H1 (cell line): ENCODE data around the gene POLR1C. TPM values are rescaled to one million over a fixed set of nuclear protein-coding genes. Genes with fewer than 3 reads are reported as not detected.

ENCODE experiments used
- CTCF ChIA-PET: fragments of 300-600 bp; sonication (Branson Sonifier 250); formaldehyde crosslinking; loops from one replicate; lab custom pipeline; 2021; ENCODE audit not compliant: partially characterized antibody; lab: Charles Lee
- POLR2A ChIA-PET: fragments of 300-600 bp; sonication (Branson Sonifier 250); formaldehyde crosslinking; loops from one replicate; lab custom pipeline; 2021; ENCODE audit warnings: inconsistent platforms; ENCODE audit not compliant: partially characterized antibody; lab: Charles Lee
- DNase-seq, 2 experiments: peaks; one replicate each; pipeline versions ENCODE4 v3.0.0 to v3.0.0-alpha.2; 2010 to 2022; ENCODE audit warnings: low spot score in 2 of 2, low read depth in 1 of 2, mixed read lengths in 1 of 2
- FAIRE-seq: peaks from 2 replicates; lab custom pipeline; 2011; peaks lifted over from hg19 to GRCh38; lab: Jason Lieb, UNC
- H2AFZ ChIP-seq: 2 replicates; pipeline ENCODE4 v1.8.1; 2012; ENCODE audit warnings: low read length, inconsistent platforms
- H2AK5ac ChIP-seq: 2 replicates; pipeline ENCODE4 v1.6.1; 2013; ENCODE audit warnings: low read depth, low read length
- H2BK120ac ChIP-seq: replicated peaks from 2 replicates; pipeline ENCODE3; 2013; ENCODE audit warnings: low read depth, low read length, inconsistent platforms
- H2BK12ac ChIP-seq: 2 replicates; pipeline ENCODE4 v1.6.1; 2013; ENCODE audit warnings: low read depth, low read length
- H2BK15ac ChIP-seq: 2 replicates; pipeline ENCODE4 v1.6.1; 2013; ENCODE audit warnings: low read length
- H2BK20ac ChIP-seq: 2 replicates; pipeline ENCODE4 v1.6.1; 2013; ENCODE audit warnings: low read length
- H2BK5ac ChIP-seq: 2 replicates; pipeline ENCODE4 v1.6.1; 2013; ENCODE audit warnings: low read depth, low read length
- H3K14ac ChIP-seq: 2 replicates; pipeline ENCODE4 v1.6.1; 2013; ENCODE audit warnings: inconsistent platforms; ENCODE audit not compliant: insufficient read length
- H3K18ac ChIP-seq: 2 replicates; pipeline ENCODE4 v1.6.1; 2013; ENCODE audit warnings: low read length; ENCODE audit errors: extremely low read depth
- H3K23ac ChIP-seq: 2 replicates; pipeline ENCODE4 v1.6.1; 2013; ENCODE audit warnings: inconsistent platforms; ENCODE audit not compliant: insufficient read length
- H3K23me2 ChIP-seq: 2 replicates; pipeline ENCODE4 v1.6.1; 2013; ENCODE audit warnings: low read depth, low read length
- H3K27ac ChIP-seq: 2 replicates; pipeline ENCODE4 v1.6.1; 2011; ENCODE audit warnings: low read depth, low read length, inconsistent platforms
- H3K27me3 ChIP-seq, 4 experiments: replicated peaks in 1 of 4; 1 replicate in 1 of 4; 2 replicates in 3 of 4; pipeline versions ENCODE4 v1.6.1 to v1.8.1; 2011 to 2013; ENCODE audit warnings: low read length in 3 of 4, mild to moderate bottlenecking in 3 of 4, inconsistent platforms in 2 of 4, mixed read lengths in 2 of 4, moderate library complexity in 1 of 4; ENCODE audit not compliant: control insufficient read depth in 3 of 4, insufficient read depth in 3 of 4; ENCODE audit errors: extremely low read depth in 1 of 4
- H3K36me3 ChIP-seq, 4 experiments: 2 replicates each; pipeline versions ENCODE4 v1.6.1 to v1.8.1; 2011 to 2013; ENCODE audit warnings: mild to moderate bottlenecking in 4 of 4, low read length in 3 of 4, moderate library complexity in 2 of 4, control low read depth in 1 of 4, inconsistent platforms in 1 of 4; ENCODE audit not compliant: insufficient read depth in 4 of 4, control insufficient read depth in 2 of 4
- H3K4ac ChIP-seq: replicated peaks from 2 replicates; pipeline ENCODE3; 2013; ENCODE audit warnings: low read length, low read depth, mixed read lengths, inconsistent platforms; ENCODE audit not compliant: insufficient read length
- H3K4me1 ChIP-seq, 4 experiments: replicated peaks in 1 of 4; 1 replicate in 1 of 4; 2 replicates in 3 of 4; pipeline versions ENCODE4 v1.6.1 to v1.8.1; 2011 to 2013; ENCODE audit warnings: low read length in 3 of 4, inconsistent platforms in 2 of 4, mixed read lengths in 1 of 4; ENCODE audit not compliant: insufficient read depth in 4 of 4, control insufficient read depth in 3 of 4
- H3K4me2 ChIP-seq, 2 experiments: 2 replicates each; pipeline versions ENCODE4 v1.6.1 to v1.8.1; 2011 to 2013; ENCODE audit warnings: low read depth in 2 of 2, low read length in 2 of 2, control low read depth in 1 of 2, inconsistent platforms in 1 of 2, mild to moderate bottlenecking in 1 of 2; ENCODE audit not compliant: insufficient read depth in 1 of 2
- H3K4me3 ChIP-seq, 4 experiments: fragments of 200-600, 300-600 bp in 1 of 4; sonication (generic), shearing (Covaris generic), sonication (Bioruptor Twin) in 1 of 4; 2 replicates each; pipeline versions ENCODE4 v1.5.1 to v1.8.1; 2011 to 2016; ENCODE audit warnings: low read length in 4 of 4, low read depth in 3 of 4, control low read depth in 2 of 4, inconsistent platforms in 2 of 4, mild to moderate bottlenecking in 2 of 4, mixed read lengths in 1 of 4, moderate library complexity in 1 of 4; ENCODE audit not compliant: insufficient read depth in 2 of 4; ENCODE audit errors: extremely low read depth in 1 of 4
- H3K56ac ChIP-seq: replicated peaks from 2 replicates; pipeline ENCODE3; 2013; ENCODE audit warnings: low read depth, mild to moderate bottlenecking, mixed read lengths, low read length, inconsistent platforms; ENCODE audit not compliant: insufficient read length
- H3K79me1 ChIP-seq: 2 replicates; pipeline ENCODE4 v1.6.1; 2013; ENCODE audit warnings: low read depth, low read length, control low read depth
- H3K79me2 ChIP-seq, 2 experiments: 2 replicates each; pipeline versions ENCODE4 v1.6.1 to v1.8.1; 2012 to 2013; ENCODE audit warnings: low read length in 2 of 2, mild to moderate bottlenecking in 2 of 2, inconsistent platforms in 1 of 2; ENCODE audit not compliant: insufficient read depth in 2 of 2, control insufficient read depth in 1 of 2
- H3K9ac ChIP-seq, 4 experiments: replicated peaks in 1 of 4; 1 replicate in 1 of 4; 2 replicates in 3 of 4; pipeline versions ENCODE4 v1.6.1 to v1.8.1; 2011 to 2013; ENCODE audit warnings: low read depth in 3 of 4, low read length in 3 of 4, control low read depth in 2 of 4, mild to moderate bottlenecking in 2 of 4, moderate library complexity in 2 of 4, inconsistent platforms in 1 of 4; ENCODE audit errors: extremely low read depth in 1 of 4
- H3K9me3 ChIP-seq, 2 experiments: 2 replicates each; pipeline versions ENCODE4 v1.6.1 to v1.8.1; 2012 to 2013; ENCODE audit warnings: mild to moderate bottlenecking in 2 of 2, moderate library complexity in 2 of 2, control low read depth in 1 of 2, inconsistent platforms in 1 of 2, low read depth in 1 of 2, low read length in 1 of 2, mixed read lengths in 1 of 2; ENCODE audit not compliant: insufficient read depth in 2 of 2
- H4K20me1 ChIP-seq, 2 experiments: replicated peaks in 1 of 2; 2 replicates each; pipeline versions ENCODE3 to v1.8.1; 2011 to 2013; ENCODE audit warnings: inconsistent platforms in 2 of 2, low read length in 2 of 2, mild to moderate bottlenecking in 1 of 2; ENCODE audit not compliant: insufficient read depth in 2 of 2, control insufficient read depth in 1 of 2
- H4K5ac ChIP-seq: 2 replicates; pipeline ENCODE4 v1.6.1; 2013; ENCODE audit warnings: low read length, low read depth, mixed read lengths, inconsistent platforms; ENCODE audit not compliant: insufficient read length
- H4K8ac ChIP-seq: 2 replicates; pipeline ENCODE4 v1.8.0; 2013; ENCODE audit warnings: mild to moderate bottlenecking, moderate library complexity, low read length, inconsistent platforms; ENCODE audit not compliant: insufficient read depth; ENCODE audit errors: extremely low read depth
- H4K91ac ChIP-seq: replicated peaks from 2 replicates; pipeline ENCODE3; 2013; ENCODE audit warnings: low read length, mixed read lengths, inconsistent platforms; ENCODE audit not compliant: insufficient read length
- RNF2 ChIP-seq: fragments of 200-900, 300-1000 bp; sonication (generic); IDR thresholded peaks from 2 replicates; pipeline ENCODE4 v1.7.1; 2016; ENCODE audit warnings: borderline replicate concordance, low read depth, mild to moderate bottlenecking, antibody characterized with exemption, low read length; ENCODE audit not compliant: poor library complexity, severe bottlenecking; ENCODE audit errors: missing control alignments
- RXRA ChIP-seq: IDR thresholded peaks from 2 replicates; pipeline ENCODE4 v1.6.1; 2011; ENCODE audit warnings: low read depth, mild to moderate bottlenecking, low read length, moderate library complexity; ENCODE audit not compliant: insufficient read depth
- WGBS, 2 experiments: shearing (Covaris generic) in 1 of 2; methylation state at CpG; one replicate each; pipeline versions ENCODE4 v1.1.6 to v1.1.7; 2013 to 2015; ENCODE audit warnings: low lambda C conversion rate in 2 of 2, mixed read lengths in 2 of 2, inconsistent platforms in 1 of 2, low coverage in 1 of 2, missing lambda C conversion rate in 1 of 2; ENCODE audit not compliant: insufficient replicate concordance in 2 of 2, insufficient coverage in 1 of 2, insufficient read length in 1 of 2; ENCODE audit errors: extremely low coverage in 1 of 2, missing lambda C conversion rate in 1 of 2; 5-methylcytosine and 5-hydroxymethylcytosine counted together
- polyA plus RNA-seq, 7 experiments: library from polyadenylated mRNA; depleted of rRNA in 3 of 7; stranded (reverse) in 5 of 7; unstranded in 2 of 7; fragments of >200 nt in 5 of 7; fragments of 200-250 nt in 2 of 7; gene quantifications; 1 replicate in 5 of 7; 2 replicates in 1 of 7; 4 replicates in 1 of 7; pipeline versions ENCODE4 v1.2.1 to v1.2.3, GENCODE V29; 2011 to 2013; ENCODE audit warnings: missing spikeins in 2 of 7, mixed read lengths in 2 of 7
- total RNA-seq: library from RNA; stranded (reverse); fragmentation: NEBNext Ultra II Directional; extraction: Animal tissue kit (Norgen Biotek cat#: 25700); gene quantifications from 2 replicates; pipeline ENCODE4 v1.2.1, GENCODE V29; 2021

Gene POLR1C
- total and polyA plus RNA-seq, 2 of the 8 experiments (the other 6 are each of a cell fraction or from before 2014, with no cell fraction given) = 42.9 to 49.6 TPM

DNA sequence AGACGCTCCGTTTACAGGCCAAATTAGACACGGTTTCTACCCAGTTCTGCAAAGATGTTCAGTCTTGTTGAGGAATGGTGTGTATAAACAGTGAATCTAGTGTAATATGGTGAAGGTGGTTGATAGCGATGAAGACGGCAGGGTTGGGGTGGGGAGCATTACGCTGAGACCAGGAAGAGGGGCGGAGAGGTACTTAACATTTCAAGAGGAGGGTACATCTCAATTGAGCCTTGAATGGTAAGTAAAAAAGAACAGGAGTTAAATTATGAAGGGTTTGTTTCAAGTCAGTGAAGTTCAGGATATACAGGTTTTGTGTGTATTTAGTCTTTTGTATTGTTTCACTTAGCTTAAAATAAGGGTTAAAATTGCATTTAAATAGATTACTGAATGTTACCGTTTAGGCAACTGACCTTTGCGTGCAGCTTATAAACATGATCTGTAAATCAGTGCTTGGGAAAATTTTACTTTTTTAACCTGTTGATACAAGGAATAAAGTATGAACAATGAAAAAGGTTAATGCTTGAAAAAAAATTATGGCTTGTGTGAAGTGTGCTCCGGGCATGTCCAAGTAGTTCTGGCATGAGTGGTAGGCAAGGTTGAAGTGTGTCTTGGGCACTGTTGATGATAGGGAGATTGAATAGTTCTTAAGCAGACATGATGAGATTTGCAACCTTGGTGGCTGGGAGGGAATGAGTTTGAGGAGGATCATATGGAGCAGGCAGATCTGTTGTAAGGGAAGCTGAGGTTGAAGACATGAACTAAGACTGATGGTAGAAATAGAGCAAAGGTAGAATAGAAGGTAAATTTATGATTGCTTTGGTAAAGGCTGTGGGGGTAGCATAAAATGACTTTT is 842 bp downstream of the POLR1C start:
- Histone ChIP-seq H3K4ac (peak overlapping the region; percentile 7), H3K4me3 (peak overlapping the region; percentile 86 to 100 (median 96)), H2AK5ac (no peak overlapping the region), H4K5ac (no peak overlapping the region), H3K9me3 (no peaks in the 10 kb centered on the region), H3K23ac (no peak overlapping the region), H3K27me3 (no peaks in the 10 kb centered on the region), H3K79me2 (peaks cover 19 to 42% of the 10 kb centered on the region in 2 experiments), H2AFZ (peak overlapping the region; percentile 96), H2BK20ac (no peak overlapping the region), H3K79me1 (peaks cover 12% of the 10 kb centered on the region), H3K23me2 (peaks cover 9% of the 10 kb centered on the region), H3K36me3 (peaks cover 34 to 62% (median 49%) of the 10 kb centered on the region in 4 experiments), H3K27ac (peak overlapping the region; percentile 82), H2BK12ac (no peak overlapping the region; the same call in 1 of the 2 replicates), H4K20me1 (peaks cover 4 to 8% of the 10 kb centered on the region in 2 experiments), H3K4me1 (peaks cover 4 to 12% (median 7%) of the 10 kb centered on the region in 4 experiments; a peak in 6 of 7 replicates), H3K18ac (no peak overlapping the region), H3K14ac (no peak overlapping the region), H4K8ac (no peak overlapping the region), H2BK15ac (no peak overlapping the region), H2BK120ac (no peak overlapping the region), H3K56ac (no peak overlapping the region), H3K4me2 (peak overlapping the region; percentile 58 to 86), H4K91ac (no peak overlapping the region), H2BK5ac (no peak overlapping the region), H3K9ac (peak overlapping the region; percentile 83 to 98 (median 98))
- DNase-seq (no peak), FAIRE-seq (no peak)
- WGBS, 2 experiments = 15% methylated on average over 10 of the region's 10 CpGs; no CpG with 5 or more reads in 1 of the 2 experiments
- POLR2A ChIA-PET = interaction anchor here (0.7 to 12.4 kb wide), 16 partner anchors 9 to 502 kb away, joined by 3 to 147 read pairs (median 4); partner anchors contain the start of genes GTPBP2, LRRC73, MAD2L1BP and POLH
- CTCF ChIA-PET = interaction anchor here (1.1 to 3.8 kb wide), 4 partner anchors 11 to 203 kb away, joined by 3 to 19 read pairs (median 3); no protein-coding TSS in a partner anchor
- TF ChIP-seq RNF2 (no peak), RXRA (no peak)
